Measurements from ENCODE around the gene PHACTR3. TPM values are rescaled to one million over a fixed set of nuclear protein-coding genes. Genes with fewer than 3 reads are reported as not detected.
"Not testable (repeated sequence)": the region's sequence is repeated elsewhere in the genome, so short reads cannot be mapped to it uniquely, and the experiment has no call there.

Gene PHACTR3
- total RNA-seq (not detected in 2 replicates), polyA plus RNA-seq (not detected in 2 replicates), polyA minus RNA-seq (not detected in 2 replicates), Bru-seq, nascent RNA (percentile 1 among the genes with signal in this experiment), BruChase-seq, experiment 1, labeled RNA remaining after a 6-hour chase (not detected), BruChase-seq, experiment 2, labeled RNA remaining after a 2-hour chase (not detected)
- not detected in 2 replicates for polyA plus RNA-seq (2011; cell fraction: cytosol; rRNA removed)
- not detected in 2 replicates for polyA plus RNA-seq (2011; cell fraction: nucleus; rRNA removed)
- not detected in 2 replicates for polyA plus RNA-seq (2012)
- polyA minus RNA-seq (2011; cell fraction: cytosol; rRNA and poly(A)+ RNA removed) = not detected
- polyA minus RNA-seq (2011; cell fraction: nucleus; rRNA and poly(A)+ RNA removed) = not detected in 2 replicates
- long read RNA-seq = 0 reads

- Histone ChIP-seq H3K9me1 (replicated peaks; ENCODE audit: control insufficient read depth, extremely low read depth, insufficient read depth, low read length) (no peaks in the 10 kb centered on the region), H3K27me3 (ENCODE audit: control insufficient read depth in 2 of 2, insufficient read depth in 2 of 2, low read length in 2 of 2) (peaks cover 3 to 5% of the 10 kb centered on the region in 2 experiments), H2AFZ (ENCODE audit: low read depth, low read length) (no peak within 1 kb of the TSS), H3K27ac (ENCODE audit: insufficient read depth, low read depth, low read length) (no peak within 1 kb of the TSS), H3K9me3 (replicated peaks; ENCODE audit: control insufficient read depth, insufficient read depth, low read length) (no peaks in the 10 kb centered on the region), H4K20me1 (replicated peaks; ENCODE audit: control insufficient read depth, extremely low read depth, insufficient read depth, low read length) (no peaks in the 10 kb centered on the region), H3K9ac (replicated peaks; ENCODE audit: extremely low read depth, insufficient read depth, low read length) (no peak within 1 kb of the TSS), H3K36me3 (ENCODE audit: control insufficient read depth in 2 of 2, extremely low read depth in 1 of 2, insufficient read depth in 2 of 2, low read length in 2 of 2) (no peaks in the 10 kb centered on the region), H3K79me2 (ENCODE audit: control insufficient read depth, insufficient read depth, low read length) (no peaks in the 10 kb centered on the region), H3K4me2 (ENCODE audit: insufficient read depth, low read length) (no peak within 1 kb of the TSS), H3K4me1 (ENCODE audit: control insufficient read depth, extremely low read depth, insufficient read depth, low read length) (no peaks in the 10 kb centered on the region), H3K4me3 (replicated peaks in 1 of 3; ENCODE audit: insufficient read depth in 1 of 3, low read depth in 1 of 3, low read length in 3 of 3) (no peak within 1 kb of the TSS)
- ChIA-PET CTCF (no interaction called here), POLR2A (no interaction called here)
- no peak for TF ChIP-seq MAX (IDR thresholded peaks at IDR 0.05; ENCODE audit: insufficient read depth, insufficient read length)
- no peak for TF ChIP-seq CTCF (IDR thresholded peaks at IDR 0.05; ENCODE audit: extremely low read depth in 1 of 2, insufficient read depth in 1 of 2, low read depth in 1 of 2, low read length in 2 of 2)
- TF ChIP-seq POLR2AphosphoS5 (IDR thresholded peaks at IDR 0.05; ENCODE audit: insufficient read depth, low read depth, low read length) = no peak
- no peak for TF ChIP-seq EZH2 (IDR thresholded peaks at IDR 0.05; ENCODE audit: borderline replicate concordance, low read depth, low read length, severe bottlenecking)
- no peak for TF ChIP-seq JUN (IDR thresholded peaks at IDR 0.05; ENCODE audit: borderline replicate concordance, insufficient read depth, insufficient read length, low read depth)
- TF ChIP-seq POLR2A (IDR thresholded peaks at IDR 0.05; ENCODE audit: low read depth, low read length) = no peak
- no peak for TF ChIP-seq FOS (IDR thresholded peaks at IDR 0.05; ENCODE audit: borderline replicate concordance, insufficient read depth, low read length)
- no peak for TF ChIP-seq MYC (IDR thresholded peaks at IDR 0.05; ENCODE audit: low read depth, low read length)
- no peak for TF ChIP-seq GATA2 (IDR thresholded peaks at IDR 0.05; ENCODE audit: insufficient read depth, insufficient read length, low read depth, low read length)
- no TSS peak for BruUV-seq (replicated peaks)
- intact Hi-C loops (cut with micrococcal nuclease) = no loop called here
- dilution Hi-C loops (cut with MboI; ENCODE audit: extremely low pct_ligation_motif_present, low sequenced_read_pairs) = no loop called here
- FAIRE-seq (no peak), DNase-seq (ENCODE audit: low read depth, low spot score) (no peak)
Measured at GRCh38 chr20:59603781-59604541, at the start of gene PHACTR3. Gene PHACTR3 (plus strand): TSS chr20:59604540. CDS start chr20:59605015, 475 bp downstream.

- dilution Hi-C loops (cut with MboI; ENCODE audit: extremely low pct_ligation_motif_present, low sequenced_read_pairs); H3K9me1 ChIP-seq (replicated peaks; ENCODE audit: control insufficient read depth, extremely low read depth, insufficient read depth, low read length); H3K79me2 ChIP-seq (ENCODE audit: control insufficient read depth, insufficient read depth, low read length); H3K27ac ChIP-seq (ENCODE audit: insufficient read depth, low read depth, low read length); H3K9ac ChIP-seq (replicated peaks; ENCODE audit: extremely low read depth, insufficient read depth, low read length); intact Hi-C loops (cut with micrococcal nuclease); H3K4me3 ChIP-seq (replicated peaks in 1 of 3; ENCODE audit: insufficient read depth in 1 of 3, low read depth in 1 of 3, low read length in 3 of 3); POLR2A ChIA-PET; H2AFZ ChIP-seq (ENCODE audit: low read depth, low read length); BruUV-seq (replicated peaks); H3K36me3 ChIP-seq (ENCODE audit: control insufficient read depth in 2 of 2, extremely low read depth in 1 of 2, insufficient read depth in 2 of 2, low read length in 2 of 2); CTCF ChIA-PET; H4K20me1 ChIP-seq (replicated peaks; ENCODE audit: control insufficient read depth, extremely low read depth, insufficient read depth, low read length); H3K4me1 ChIP-seq (ENCODE audit: control insufficient read depth, extremely low read depth, insufficient read depth, low read length); DNase-seq (ENCODE audit: low read depth, low spot score); H3K4me2 ChIP-seq (ENCODE audit: insufficient read depth, low read length); H3K9me3 ChIP-seq (replicated peaks; ENCODE audit: control insufficient read depth, insufficient read depth, low read length); H3K27me3 ChIP-seq (ENCODE audit: control insufficient read depth in 2 of 2, insufficient read depth in 2 of 2, low read length in 2 of 2); FAIRE-seq: not testable (repeated sequence)
Measured at GRCh38 chr20:59557733-59558529, 46.4 kb upstream of the PHACTR3 start.
